Upper lobe of left lung (tissue), 6 donors: ENCODE results near the gene DBH. TPM values are rescaled to one million over a fixed set of nuclear protein-coding genes. Genes with fewer than 3 reads are reported as not detected.
A peak's percentile ranks its signal among the peaks of the same experiment; 100 is the strongest.

Experiments
- ATAC-seq, 2 donors: fragments of 200-7000 bp; cut with Tn5 transposase; one replicate each; pipeline ENCODE4 v1.9.1; 2022; ENCODE audit warnings: mild to moderate bottlenecking in 2 of 2, moderate library complexity in 2 of 2; ENCODE audit not compliant: low FRiP score in 2 of 2
- DNase-seq, 2 donors: peaks; one replicate each; pipeline ENCODE4 v3.0.0-alpha.2; 2019 to 2020
- H3K27ac ChIP-seq, 4 donors: fragments of 200-600 bp; sonication (generic); one replicate each; pipeline ENCODE4 v1.5.1; 2016 to 2019
- H3K27me3 ChIP-seq, 4 donors: fragments of 200-600 bp; sonication (generic); one replicate each; pipeline ENCODE4 v1.5.1; 2017 to 2019
- H3K36me3 ChIP-seq, 4 donors: fragments of 200-600 bp; sonication (generic); one replicate each; pipeline ENCODE4 v1.5.1; 2016 to 2019
- H3K4me1 ChIP-seq, 4 donors: fragments of 200-600 bp; sonication (generic); one replicate each; pipeline ENCODE4 v1.5.1; 2018 to 2019
- H3K4me3 ChIP-seq, 4 donors: fragments of 200-600 bp; sonication (generic); one replicate each; pipeline ENCODE4 v1.5.1; 2017 to 2019; ENCODE audit warnings: mild to moderate bottlenecking in 2 of 4, moderate library complexity in 1 of 4
- H3K9me3 ChIP-seq, 4 donors: fragments of 200-600 bp; sonication (generic); one replicate each; pipeline ENCODE4 v1.5.1; 2018 to 2019
- EP300 ChIP-seq, 4 donors: sonication (generic); formaldehyde crosslinking; IDR thresholded peaks; one replicate each; pipeline ENCODE4 v1.5.1; 2017; ENCODE audit warnings: antibody characterized with exemption in 4 of 4, control low read depth in 2 of 4
- POLR2A ChIP-seq, 4 donors: fragments of 450-650 bp; IDR thresholded peaks; one replicate each; pipeline ENCODE4 v1.5.1; 2016 to 2017; ENCODE audit warnings: antibody characterized with exemption in 4 of 4, mild to moderate bottlenecking in 2 of 4
- POLR2AphosphoS5 ChIP-seq, 2 donors: sonication (generic); formaldehyde crosslinking; IDR thresholded peaks; one replicate each; pipeline ENCODE4 v1.5.1; 2017; ENCODE audit warnings: antibody characterized with exemption in 2 of 2
- WGBS, 2 donors: methylation state at CpG; one replicate each; pipeline ENCODE4 v1.1.5; 2017 to 2018; 5-methylcytosine and 5-hydroxymethylcytosine counted together
- total RNA-seq, 6 donors: library from RNA; depleted of rRNA in 4 of 6; stranded (reverse); fragments of >200 nt in 4 of 6; gene quantifications; one replicate each; pipeline versions ENCODE4 v1.1.0 to v1.2.1, GENCODE V29; 2016 to 2021
- TF ChIP-seq, protein P1 (sequence below), 6 experiments: fragments of 450-650 bp in 4 of 6; fragments of 200-600 bp in 2 of 6; sonication (generic) in 2 of 6; IDR thresholded peaks; one replicate each; pipeline ENCODE4 v1.5.1; 2016 to 2019; ENCODE audit warnings: antibody characterized with exemption in 6 of 6
- donor health status: DM: no; HTN: no; CAD: no; lungs with moderate emphysema.
- donor health status: DM: no; HTN: yes; CAD: no; lungs with severe emphysema.

DBH gene
- total RNA-seq, 6 donors from 2014 or later: 0.27 TPM; not detected in 5

GRCh38 chr9:133650026-133650425, 13.9 kb downstream of the DBH start:
- no peak overlapping the region for H3K4me3 ChIP-seq
- 88 to 91% methylated on average over 10 to 12 of the region's 12 CpGs for WGBS, 2 donors
- H3K27ac ChIP-seq: no peak overlapping the region
- TF ChIP-seq, protein P1, sequence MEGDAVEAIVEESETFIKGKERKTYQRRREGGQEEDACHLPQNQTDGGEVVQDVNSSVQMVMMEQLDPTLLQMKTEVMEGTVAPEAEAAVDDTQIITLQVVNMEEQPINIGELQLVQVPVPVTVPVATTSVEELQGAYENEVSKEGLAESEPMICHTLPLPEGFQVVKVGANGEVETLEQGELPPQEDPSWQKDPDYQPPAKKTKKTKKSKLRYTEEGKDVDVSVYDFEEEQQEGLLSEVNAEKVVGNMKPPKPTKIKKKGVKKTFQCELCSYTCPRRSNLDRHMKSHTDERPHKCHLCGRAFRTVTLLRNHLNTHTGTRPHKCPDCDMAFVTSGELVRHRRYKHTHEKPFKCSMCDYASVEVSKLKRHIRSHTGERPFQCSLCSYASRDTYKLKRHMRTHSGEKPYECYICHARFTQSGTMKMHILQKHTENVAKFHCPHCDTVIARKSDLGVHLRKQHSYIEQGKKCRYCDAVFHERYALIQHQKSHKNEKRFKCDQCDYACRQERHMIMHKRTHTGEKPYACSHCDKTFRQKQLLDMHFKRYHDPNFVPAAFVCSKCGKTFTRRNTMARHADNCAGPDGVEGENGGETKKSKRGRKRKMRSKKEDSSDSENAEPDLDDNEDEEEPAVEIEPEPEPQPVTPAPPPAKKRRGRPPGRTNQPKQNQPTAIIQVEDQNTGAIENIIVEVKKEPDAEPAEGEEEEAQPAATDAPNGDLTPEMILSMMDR (IDR thresholded peaks at IDR 0.05): no peak
- no peak for TF ChIP-seq POLR2A (IDR thresholded peaks at IDR 0.05)
- no peak for TF ChIP-seq EP300 (IDR thresholded peaks at IDR 0.05)
- TF ChIP-seq POLR2AphosphoS5 (IDR thresholded peaks at IDR 0.05): no peak
- ATAC-seq (no peak), DNase-seq (peak in 1 of 2 donors; percentile 41)
- H3K27me3 ChIP-seq: no peaks in the 10 kb centered on the region
- no peaks in the 10 kb centered on the region for H3K4me1 ChIP-seq
- no peaks in the 10 kb centered on the region for H3K9me3 ChIP-seq
- H3K36me3 ChIP-seq: no peaks in the 10 kb centered on the region

- TF ChIP-seq POLR2AphosphoS5 (IDR thresholded peaks at IDR 0.05): no peak
- TF ChIP-seq POLR2A (IDR thresholded peaks at IDR 0.05): no peak
- no peak for TF ChIP-seq EP300 (IDR thresholded peaks at IDR 0.05)
- TF ChIP-seq, protein P1 (IDR thresholded peaks at IDR 0.05): no peak
- Histone ChIP-seq H3K27ac (no peak overlapping the region), H3K4me3 (no peak overlapping the region), H3K4me1 (peaks cover 5 to 8% (median 7%) of the 10 kb centered on the region in 4 donors), H3K9me3 (no peaks in the 10 kb centered on the region), H3K36me3 (no peaks in the 10 kb centered on the region), H3K27me3 (peaks cover 0 to 12% (median 3%) of the 10 kb centered on the region in 4 donors)
- ATAC-seq: no peak
- DNase-seq: peak in 1 of 2 donors; percentile 32
- 73 to 77% methylated on average over 9 of the region's 9 CpGs for WGBS, 2 donors
These were observed 17.5 kb downstream of the DBH start for GRCh38 chr9:133653638-133654037.

- ATAC-seq (no peak), DNase-seq (peak in 1 of 2 donors; percentile 81)
- no peaks in the 10 kb centered on the region for H3K9me3 ChIP-seq
- TF ChIP-seq POLR2A (IDR thresholded peaks at IDR 0.05) (no peak), POLR2AphosphoS5 (IDR thresholded peaks at IDR 0.05) (no peak)
- H3K27ac ChIP-seq: no peak overlapping the region
- H3K36me3 ChIP-seq: no peaks in the 10 kb centered on the region
- H3K4me3 ChIP-seq: no peak overlapping the region
- 52 to 64% methylated on average over 18 to 37 of the region's 38 CpGs for WGBS, 2 donors
- H3K27me3 ChIP-seq: peaks cover 0 to 13% (median 3%) of the 10 kb centered on the region in 4 donors
- peaks cover 12 to 18% (median 15%) of the 10 kb centered on the region in 4 donors for H3K4me1 ChIP-seq
These were observed 18.8 kb downstream of the DBH start for GRCh38 chr9:133654736-133655657.

- H3K9me3 ChIP-seq: no peaks in the 10 kb centered on the region
- WGBS, 2 donors: 66% methylated on average over 3 to 14 of the region's 14 CpGs
- DNase-seq (peak in 1 of 2 donors; percentile 56), ATAC-seq (no peak)
- peaks cover 12 to 18% (median 15%) of the 10 kb centered on the region in 4 donors for H3K4me1 ChIP-seq
- H3K27ac ChIP-seq: no peak overlapping the region
- no peak overlapping the region for H3K4me3 ChIP-seq
- H3K27me3 ChIP-seq: peaks cover 0 to 13% (median 3%) of the 10 kb centered on the region in 4 donors
- TF ChIP-seq POLR2A (IDR thresholded peaks at IDR 0.05) (no peak), EP300 (IDR thresholded peaks at IDR 0.05) (no peak), POLR2AphosphoS5 (IDR thresholded peaks at IDR 0.05) (no peak)
- TF ChIP-seq, protein P1 (IDR thresholded peaks at IDR 0.05): no peak
- no peaks in the 10 kb centered on the region for H3K36me3 ChIP-seq
These were observed 19.5 kb downstream of the DBH start for GRCh38 chr9:133655701-133656100.
